ENCODE data around the gene STRA6.

DNA sequence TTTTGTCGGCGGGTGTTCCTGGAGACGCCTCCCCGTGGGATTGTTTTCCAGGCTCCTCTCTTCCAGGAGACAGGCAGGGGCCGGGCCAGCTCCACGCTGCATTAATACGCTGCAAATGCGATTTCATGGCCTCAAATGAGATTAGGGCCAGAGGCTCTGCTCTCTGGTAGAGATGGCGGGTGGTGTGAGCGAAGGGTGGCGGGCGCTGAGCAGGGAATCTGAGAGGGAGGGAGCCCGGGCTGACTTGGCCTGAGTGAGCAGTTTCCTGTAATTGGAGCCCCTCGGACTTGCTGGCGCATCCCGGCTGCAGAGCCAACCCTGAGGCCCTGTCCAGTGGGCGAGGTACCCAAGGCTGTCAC lies 26.1 kb upstream of the STRA6 start:
- TF ChIP-seq, protein P1, sequence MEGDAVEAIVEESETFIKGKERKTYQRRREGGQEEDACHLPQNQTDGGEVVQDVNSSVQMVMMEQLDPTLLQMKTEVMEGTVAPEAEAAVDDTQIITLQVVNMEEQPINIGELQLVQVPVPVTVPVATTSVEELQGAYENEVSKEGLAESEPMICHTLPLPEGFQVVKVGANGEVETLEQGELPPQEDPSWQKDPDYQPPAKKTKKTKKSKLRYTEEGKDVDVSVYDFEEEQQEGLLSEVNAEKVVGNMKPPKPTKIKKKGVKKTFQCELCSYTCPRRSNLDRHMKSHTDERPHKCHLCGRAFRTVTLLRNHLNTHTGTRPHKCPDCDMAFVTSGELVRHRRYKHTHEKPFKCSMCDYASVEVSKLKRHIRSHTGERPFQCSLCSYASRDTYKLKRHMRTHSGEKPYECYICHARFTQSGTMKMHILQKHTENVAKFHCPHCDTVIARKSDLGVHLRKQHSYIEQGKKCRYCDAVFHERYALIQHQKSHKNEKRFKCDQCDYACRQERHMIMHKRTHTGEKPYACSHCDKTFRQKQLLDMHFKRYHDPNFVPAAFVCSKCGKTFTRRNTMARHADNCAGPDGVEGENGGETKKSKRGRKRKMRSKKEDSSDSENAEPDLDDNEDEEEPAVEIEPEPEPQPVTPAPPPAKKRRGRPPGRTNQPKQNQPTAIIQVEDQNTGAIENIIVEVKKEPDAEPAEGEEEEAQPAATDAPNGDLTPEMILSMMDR (conservative IDR thresholded peaks at IDR 0.05; ENCODE audit: low read depth, low read length) = no peak
- TF ChIP-seq EZH2 (IDR thresholded peaks at IDR 0.05; ENCODE audit: low read length, unreplicated experiment) (no peak), EZH2phosphoT487 (IDR thresholded peaks at IDR 0.05; ENCODE audit: borderline replicate concordance, low read length) (no peak)
